ENCODE results near the gene TMEM258. TPM values are rescaled to one million over a fixed set of nuclear protein-coding genes. Genes with fewer than 3 reads are reported as not detected.

TMEM258 gene
- total and polyA plus RNA-seq, 2 experiments from 2014 or later = 35.3 to 241 TPM

- H3K4me1 ChIP-seq (ENCODE audit: low read depth) = peaks cover 24% of the 10 kb centered on the region
- no peaks in the 10 kb centered on the region for H3K36me3 ChIP-seq
- H3K27me3 ChIP-seq = no peaks in the 10 kb centered on the region
- no peak overlapping the region for H3K4me3 ChIP-seq
- no peak for TF ChIP-seq CTCF (IDR thresholded peaks at IDR 0.05; ENCODE audit: low read depth, low read length)
- H3K9me3 ChIP-seq (ENCODE audit: low read depth) = no peaks in the 10 kb centered on the region
- H3K27ac ChIP-seq = peak overlapping the region; percentile 83
- DNase-seq (ENCODE audit: low read depth in 1 of 2, low spot score in 1 of 2) = no peak
These were observed 30.2 kb downstream of the TMEM258 start for GRCh38 chr11:61762223-61762615.

DNA sequence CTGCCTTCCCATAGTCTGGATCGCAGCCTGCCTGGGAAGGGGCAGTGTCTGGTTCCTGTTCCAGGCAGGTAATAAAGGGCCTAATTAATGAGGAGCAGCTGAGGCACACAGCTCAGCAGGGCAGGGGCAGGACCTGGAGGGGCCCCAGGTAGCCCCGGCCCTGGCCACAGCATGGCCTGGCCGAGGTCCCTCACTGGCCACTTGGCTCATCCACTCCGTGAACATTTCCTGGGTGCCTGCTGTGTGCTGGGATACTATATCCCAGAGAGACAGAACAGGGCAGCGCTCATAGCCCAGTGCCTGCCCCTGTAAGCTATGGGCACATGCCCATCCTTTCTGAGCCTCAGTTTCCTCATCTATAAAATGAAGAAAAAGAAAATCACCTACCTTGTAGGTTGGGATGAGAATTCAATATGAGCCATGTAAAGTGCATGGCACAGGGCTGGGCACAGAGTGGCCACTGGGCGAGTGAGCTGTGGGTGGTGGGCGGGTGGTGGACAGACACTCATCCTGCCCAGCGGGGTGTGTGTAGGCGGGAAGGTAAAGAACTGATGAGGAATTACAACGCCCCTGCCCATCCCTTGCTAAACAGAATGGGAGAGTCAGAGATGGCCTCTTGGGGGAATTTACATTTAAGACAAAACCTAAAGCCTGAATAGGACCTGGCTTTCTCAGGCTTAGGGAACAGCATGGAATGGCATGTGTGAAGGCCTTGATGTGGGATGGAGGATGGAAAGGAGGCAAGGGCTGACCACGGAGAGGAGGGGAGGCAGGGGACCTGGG lies 30.8 kb downstream of the TMEM258 start:
- H3K27ac ChIP-seq = peak overlapping the region; percentile 83
- no peak for TF ChIP-seq CTCF (IDR thresholded peaks at IDR 0.05; ENCODE audit: low read depth, low read length)

DNA sequence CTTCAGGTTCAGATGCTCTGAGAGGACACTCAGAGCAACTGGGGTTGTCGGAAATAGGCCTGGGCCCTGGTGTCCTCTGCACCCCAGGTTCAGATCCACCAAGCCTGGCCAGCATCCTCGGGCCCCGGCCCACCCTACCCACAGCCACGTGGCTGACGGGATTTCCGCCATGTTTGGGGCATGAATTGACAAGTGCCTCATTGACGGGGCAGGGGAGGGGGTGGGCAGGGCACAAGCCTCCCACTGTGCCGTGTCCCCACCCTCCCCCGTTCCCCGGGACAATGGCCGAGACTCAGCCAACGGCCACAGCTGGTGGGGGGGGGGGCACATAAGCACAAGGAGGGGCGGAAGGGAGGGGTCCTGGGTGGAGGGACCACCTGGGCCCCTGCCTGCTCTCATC lies 31.5 kb downstream of the TMEM258 start:
- Histone ChIP-seq H3K27ac (peak overlapping the region; percentile 83), H3K4me3 (no peak overlapping the region), H3K4me1 (ENCODE audit: low read depth) (peaks cover 27% of the 10 kb centered on the region), H3K27me3 (no peaks in the 10 kb centered on the region), H3K36me3 (no peaks in the 10 kb centered on the region), H3K9me3 (ENCODE audit: low read depth) (no peaks in the 10 kb centered on the region)
- no peak for DNase-seq (ENCODE audit: low read depth in 1 of 2, low spot score in 1 of 2)
- no peak for TF ChIP-seq CTCF (IDR thresholded peaks at IDR 0.05; ENCODE audit: low read depth, low read length)

More for the DNA sequence above, 30.8 kb downstream of the TMEM258 start:
- H3K4me1 ChIP-seq (ENCODE audit: low read depth) = peaks cover 27% of the 10 kb centered on the region
- no peaks in the 10 kb centered on the region for H3K36me3 ChIP-seq
- no peaks in the 10 kb centered on the region for H3K9me3 ChIP-seq (ENCODE audit: low read depth)
- DNase-seq (ENCODE audit: low read depth in 1 of 2, low spot score in 1 of 2) = no peak
- no peaks in the 10 kb centered on the region for H3K27me3 ChIP-seq
- no peak overlapping the region for H3K4me3 ChIP-seq

- Histone ChIP-seq H3K27ac (peak overlapping the region; percentile 85), H3K36me3 (no peaks in the 10 kb centered on the region), H3K4me1 (ENCODE audit: low read depth) (peaks cover 33% of the 10 kb centered on the region), H3K4me3 (no peak overlapping the region), H3K9me3 (ENCODE audit: low read depth) (no peaks in the 10 kb centered on the region), H3K27me3 (no peaks in the 10 kb centered on the region)
- no peak for DNase-seq (ENCODE audit: low read depth in 1 of 2, low spot score in 1 of 2)
- no peak for TF ChIP-seq CTCF (IDR thresholded peaks at IDR 0.05; ENCODE audit: low read depth, low read length)
These were observed 35.1 kb downstream of the TMEM258 start for GRCh38 chr11:61757213-61757862.

DNA sequence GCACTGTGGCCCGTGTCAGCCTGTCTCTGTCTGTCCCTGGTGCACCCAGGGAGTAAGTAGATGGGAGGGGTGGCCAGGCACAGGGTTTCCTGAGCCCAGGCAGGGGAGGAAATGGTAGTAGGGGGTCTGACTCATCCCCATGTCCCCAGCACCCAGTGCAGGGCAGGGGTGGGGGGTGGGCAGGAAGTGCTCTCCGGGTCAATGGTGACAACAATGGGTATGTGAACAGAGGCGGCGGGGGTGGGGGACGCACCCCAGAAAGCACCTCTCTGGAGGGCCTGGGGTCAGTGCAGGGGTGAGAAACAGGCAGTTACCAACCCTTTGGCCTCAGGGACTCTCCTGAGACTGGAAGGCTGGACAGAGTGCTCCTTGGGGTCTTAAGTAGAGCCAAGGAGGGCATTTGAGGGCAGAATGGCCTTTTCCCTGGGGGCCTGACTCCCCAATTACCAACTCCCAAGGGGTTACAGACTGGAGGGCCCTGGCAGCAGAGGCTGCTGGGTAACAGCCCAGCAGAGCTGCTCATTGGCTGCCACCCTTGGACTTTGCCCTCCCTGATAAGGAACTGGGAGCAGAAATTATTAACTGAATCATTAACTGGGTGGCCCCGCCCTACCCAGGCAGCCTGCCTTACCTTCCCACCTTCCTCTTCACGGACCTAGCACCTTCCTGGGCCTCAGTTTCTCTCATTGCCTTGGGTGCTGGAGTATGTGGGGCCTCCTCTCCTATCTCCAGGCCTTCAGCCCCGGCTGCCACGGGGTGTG lies 35.8 kb downstream of the TMEM258 start:
- no peak for TF ChIP-seq CTCF (IDR thresholded peaks at IDR 0.05; ENCODE audit: low read depth, low read length)
- peak overlapping the region; percentile 85 for H3K27ac ChIP-seq
- H3K4me1 ChIP-seq (ENCODE audit: low read depth) = peaks cover 28% of the 10 kb centered on the region
- H3K27me3 ChIP-seq = no peaks in the 10 kb centered on the region
- peak in 1 of 2 donors; percentile 68 for DNase-seq (ENCODE audit: low read depth in 1 of 2, low spot score in 1 of 2)
- H3K9me3 ChIP-seq (ENCODE audit: low read depth) = no peaks in the 10 kb centered on the region
- no peaks in the 10 kb centered on the region for H3K36me3 ChIP-seq
- H3K4me3 ChIP-seq = no peak overlapping the region
